Ishikawa (cell line): ENCODE data around the gene PDCD2L.

Experiments
- CEBPB ChIP-seq: IDR thresholded peaks from 2 replicates; pipeline ENCODE4 v1.6.1; 2012
- CREB1 ChIP-seq: IDR thresholded peaks from 2 replicates; pipeline ENCODE4 v1.6.1; 2012; ENCODE audit warnings: low read depth
- EGR1 ChIP-seq: IDR thresholded peaks from 2 replicates; pipeline ENCODE4 v1.6.1; 2012
- EP300 ChIP-seq: IDR thresholded peaks from 2 replicates; pipeline ENCODE4 v1.6.1; 2012; ENCODE audit warnings: borderline replicate concordance
- FOXM1 ChIP-seq: IDR thresholded peaks from 2 replicates; pipeline ENCODE4 v1.6.1; 2012; ENCODE audit warnings: low read depth, borderline replicate concordance
- NFIC ChIP-seq: IDR thresholded peaks from 2 replicates; pipeline ENCODE4 v1.6.1; 2012
- RAD21 ChIP-seq: IDR thresholded peaks from 2 replicates; pipeline ENCODE4 v1.6.1; 2012; ENCODE audit warnings: low read depth
- TAF1 ChIP-seq: IDR thresholded peaks from 2 replicates; pipeline ENCODE4 v1.6.1; 2012; ENCODE audit warnings: low read depth, mild to moderate bottlenecking
- TCF12 ChIP-seq: IDR thresholded peaks from 2 replicates; pipeline ENCODE4 v1.6.1; 2012; ENCODE audit warnings: low read depth
- TEAD4 ChIP-seq: IDR thresholded peaks from 2 replicates; pipeline ENCODE4 v1.6.1; 2012
- YY1 ChIP-seq: IDR thresholded peaks from 2 replicates; pipeline ENCODE4 v1.6.1; 2012; ENCODE audit warnings: low read depth
- ZBTB7A ChIP-seq: IDR thresholded peaks from 2 replicates; pipeline ENCODE4 v1.6.1; 2012; ENCODE audit warnings: low read depth
- TF ChIP-seq, protein P1 (sequence below): IDR thresholded peaks from 2 replicates; pipeline ENCODE4 v1.6.1; 2012
- TF ChIP-seq, protein P2 (sequence below): IDR thresholded peaks from 2 replicates; pipeline ENCODE4 v1.6.1; 2012; ENCODE audit warnings: low read depth, mild to moderate bottlenecking
- TF ChIP-seq, protein P3 (sequence below): IDR thresholded peaks from 2 replicates; pipeline ENCODE4 v1.6.1; 2012

PDCD2L gene

DNA sequence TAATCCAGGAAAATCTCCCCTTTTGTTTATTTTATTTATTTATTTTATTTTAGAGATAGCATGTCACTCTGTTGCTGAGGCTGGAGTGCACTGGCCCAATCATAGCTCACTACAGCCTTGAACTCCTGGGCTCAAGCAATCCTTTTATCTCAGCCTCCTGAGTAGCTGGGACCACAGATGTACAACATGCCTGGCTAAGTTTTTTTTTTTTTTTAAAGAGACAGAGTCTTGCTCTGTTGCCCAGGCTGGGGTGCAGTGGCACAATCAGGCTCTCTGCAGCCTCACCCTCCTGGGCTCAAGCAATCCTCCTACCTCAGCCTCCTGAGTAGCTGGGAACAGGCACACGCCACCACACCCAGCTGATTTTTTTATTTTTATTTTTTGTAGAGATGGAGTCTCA is 6.3 kb upstream of the PDCD2L start:
- TF ChIP-seq RAD21 (no peak), TCF12 (no peak), NFIC (no peak), FOXM1 (no peak), CREB1 (no peak), CEBPB (no peak), TAF1 (no peak), YY1 (no peak), ZBTB7A (no peak), EP300 (no peak), EGR1 (no peak), TEAD4 (no peak)
- TF ChIP-seq, protein P1, sequence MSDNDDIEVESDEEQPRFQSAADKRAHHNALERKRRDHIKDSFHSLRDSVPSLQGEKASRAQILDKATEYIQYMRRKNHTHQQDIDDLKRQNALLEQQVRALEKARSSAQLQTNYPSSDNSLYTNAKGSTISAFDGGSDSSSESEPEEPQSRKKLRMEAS: no peak
- TF ChIP-seq, protein P2, sequence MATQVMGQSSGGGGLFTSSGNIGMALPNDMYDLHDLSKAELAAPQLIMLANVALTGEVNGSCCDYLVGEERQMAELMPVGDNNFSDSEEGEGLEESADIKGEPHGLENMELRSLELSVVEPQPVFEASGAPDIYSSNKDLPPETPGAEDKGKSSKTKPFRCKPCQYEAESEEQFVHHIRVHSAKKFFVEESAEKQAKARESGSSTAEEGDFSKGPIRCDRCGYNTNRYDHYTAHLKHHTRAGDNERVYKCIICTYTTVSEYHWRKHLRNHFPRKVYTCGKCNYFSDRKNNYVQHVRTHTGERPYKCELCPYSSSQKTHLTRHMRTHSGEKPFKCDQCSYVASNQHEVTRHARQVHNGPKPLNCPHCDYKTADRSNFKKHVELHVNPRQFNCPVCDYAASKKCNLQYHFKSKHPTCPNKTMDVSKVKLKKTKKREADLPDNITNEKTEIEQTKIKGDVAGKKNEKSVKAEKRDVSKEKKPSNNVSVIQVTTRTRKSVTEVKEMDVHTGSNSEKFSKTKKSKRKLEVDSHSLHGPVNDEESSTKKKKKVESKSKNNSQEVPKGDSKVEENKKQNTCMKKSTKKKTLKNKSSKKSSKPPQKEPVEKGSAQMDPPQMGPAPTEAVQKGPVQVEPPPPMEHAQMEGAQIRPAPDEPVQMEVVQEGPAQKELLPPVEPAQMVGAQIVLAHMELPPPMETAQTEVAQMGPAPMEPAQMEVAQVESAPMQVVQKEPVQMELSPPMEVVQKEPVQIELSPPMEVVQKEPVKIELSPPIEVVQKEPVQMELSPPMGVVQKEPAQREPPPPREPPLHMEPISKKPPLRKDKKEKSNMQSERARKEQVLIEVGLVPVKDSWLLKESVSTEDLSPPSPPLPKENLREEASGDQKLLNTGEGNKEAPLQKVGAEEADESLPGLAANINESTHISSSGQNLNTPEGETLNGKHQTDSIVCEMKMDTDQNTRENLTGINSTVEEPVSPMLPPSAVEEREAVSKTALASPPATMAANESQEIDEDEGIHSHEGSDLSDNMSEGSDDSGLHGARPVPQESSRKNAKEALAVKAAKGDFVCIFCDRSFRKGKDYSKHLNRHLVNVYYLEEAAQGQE: no peak
- TF ChIP-seq, protein P3, sequence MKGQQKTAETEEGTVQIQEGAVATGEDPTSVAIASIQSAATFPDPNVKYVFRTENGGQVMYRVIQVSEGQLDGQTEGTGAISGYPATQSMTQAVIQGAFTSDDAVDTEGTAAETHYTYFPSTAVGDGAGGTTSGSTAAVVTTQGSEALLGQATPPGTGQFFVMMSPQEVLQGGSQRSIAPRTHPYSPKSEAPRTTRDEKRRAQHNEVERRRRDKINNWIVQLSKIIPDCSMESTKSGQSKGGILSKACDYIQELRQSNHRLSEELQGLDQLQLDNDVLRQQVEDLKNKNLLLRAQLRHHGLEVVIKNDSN: no peak

DNA sequence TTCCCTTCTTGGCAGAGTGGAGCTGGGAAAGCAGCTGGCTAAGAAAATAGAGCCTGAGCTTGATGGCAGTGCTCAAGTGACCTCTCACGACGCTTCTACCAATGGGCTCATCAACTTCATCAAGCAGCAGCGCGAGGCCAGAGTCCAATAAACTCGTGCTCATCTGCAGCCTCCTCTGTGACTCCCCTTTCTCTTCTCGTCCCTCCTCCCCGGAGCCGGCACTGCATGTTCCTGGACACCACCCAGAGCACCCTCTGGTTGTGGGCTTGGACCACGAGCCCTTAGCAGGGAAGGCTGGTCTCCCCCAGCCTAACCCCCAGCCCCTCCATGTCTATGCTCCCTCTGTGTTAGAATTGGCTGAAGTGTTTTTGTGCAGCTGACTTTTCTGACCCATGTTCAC is 4.3 kb upstream of the PDCD2L start:
- TF ChIP-seq, protein P3: no peak
- TF ChIP-seq, protein P1: no peak
- no peak for TF ChIP-seq FOXM1

DNA sequence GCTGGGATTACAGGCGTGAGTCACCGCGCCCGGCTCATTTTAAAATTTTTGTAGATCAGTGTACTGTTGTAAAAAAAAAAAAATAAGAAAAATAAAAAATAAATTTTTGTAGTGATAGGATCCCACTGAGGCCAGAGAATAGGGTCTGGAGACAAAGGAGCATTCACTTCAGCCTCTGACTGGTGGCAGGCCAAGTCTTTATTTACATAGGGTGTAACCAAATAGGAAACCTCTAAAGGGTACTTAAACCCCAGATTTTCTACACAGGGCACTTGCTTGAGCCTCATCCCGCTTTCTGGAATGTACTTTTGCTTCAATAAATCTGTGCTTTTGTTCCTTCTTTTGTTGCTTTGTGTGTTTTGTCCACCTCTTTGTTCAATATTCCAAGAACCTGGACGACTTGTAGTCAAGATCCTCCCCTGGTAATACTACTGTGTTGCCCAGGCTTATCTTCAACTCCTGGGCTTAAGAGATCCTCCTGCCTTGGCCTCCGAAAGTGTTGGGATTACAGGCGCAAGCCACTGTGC is 2.1 kb upstream of the PDCD2L start:
- TF ChIP-seq EGR1 (no peak), NFIC (no peak), EP300 (no peak), CEBPB (no peak), TAF1 (no peak), YY1 (no peak), FOXM1 (no peak), TEAD4 (no peak), RAD21 (no peak)
- TF ChIP-seq, protein P3: no peak
- TF ChIP-seq, protein P2: no peak
- TF ChIP-seq, protein P1: no peak

DNA sequence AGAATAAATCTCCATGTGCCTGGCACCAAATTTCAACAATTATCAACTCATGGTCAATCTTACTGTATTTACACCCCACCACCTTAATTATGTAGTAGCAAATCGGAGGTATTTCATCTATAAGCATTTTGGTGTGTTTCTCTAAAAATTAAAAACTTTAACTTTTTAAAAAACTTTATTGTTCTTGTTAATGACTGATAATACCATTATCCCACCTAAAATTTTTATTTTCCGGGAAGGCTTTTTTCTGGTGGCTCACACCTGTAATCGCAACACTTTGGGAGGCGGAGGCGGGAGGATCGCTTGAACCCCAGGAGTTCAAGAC is 453 bp upstream of the PDCD2L start:
- no peak for TF ChIP-seq TCF12

DNA sequence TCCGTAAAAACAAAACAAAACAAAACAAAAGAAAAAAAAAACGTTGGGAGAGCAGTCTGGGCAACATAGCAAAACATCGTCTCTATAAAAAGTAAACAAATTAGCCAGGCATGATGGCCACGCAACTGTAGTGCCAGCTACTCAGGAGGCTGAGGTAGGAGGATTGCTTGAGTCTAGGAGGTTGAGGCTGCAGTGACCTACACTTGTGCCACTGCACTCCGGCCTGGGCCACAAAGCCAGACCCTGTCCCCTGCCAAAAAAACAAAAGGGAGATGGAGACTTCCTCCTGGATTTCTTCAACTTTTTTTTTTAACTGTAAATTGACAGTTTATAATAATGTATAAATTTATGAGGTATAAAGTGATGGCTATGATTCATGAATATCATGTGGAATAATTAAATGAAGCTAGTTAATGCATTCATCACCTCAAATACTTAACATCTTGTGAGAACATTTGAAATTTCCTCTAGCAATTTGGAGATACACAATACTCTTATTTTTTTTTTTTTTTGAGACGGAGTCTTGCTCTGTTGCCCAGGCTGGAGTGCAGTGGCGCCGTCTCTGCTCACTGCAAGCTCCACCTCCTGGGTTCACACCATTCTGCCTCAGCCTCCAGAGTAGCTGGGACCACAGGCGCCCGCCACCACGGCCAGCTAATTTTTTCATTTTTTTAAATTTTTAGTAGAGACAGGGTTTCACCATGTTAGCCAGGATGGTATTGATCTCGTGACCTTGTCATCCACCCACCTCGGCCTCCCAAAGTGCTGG is 1.9 kb downstream of the PDCD2L start:
- TF ChIP-seq YY1: no peak
- TF ChIP-seq, protein P1: no peak
- TF ChIP-seq, protein P3: no peak
- TF ChIP-seq, protein P2: no peak
- TF ChIP-seq TEAD4: no peak
- TF ChIP-seq EGR1: no peak
- TF ChIP-seq ZBTB7A: no peak
- TF ChIP-seq EP300: no peak
- TF ChIP-seq TCF12: no peak
- TF ChIP-seq RAD21: no peak
- no peak for TF ChIP-seq NFIC
- no peak for TF ChIP-seq TAF1
- TF ChIP-seq FOXM1: no peak
- no peak for TF ChIP-seq CEBPB
- TF ChIP-seq CREB1: no peak
